Sigmoid colon (tissue), 7 donors: Measurements from ENCODE around the gene GCSH. TPM values are rescaled to one million over a fixed set of nuclear protein-coding genes. Genes with fewer than 3 reads are reported as not detected.

Experiments
- DNase-seq: peaks from one replicate; pipeline ENCODE4 v3.0.0-alpha.2; 2019
- H3K27ac ChIP-seq, 4 donors: fragments of 200-600 bp; sonication (generic); one replicate each; pipeline ENCODE4 v1.5.1; 2016 to 2019; ENCODE audit warnings: mild to moderate bottlenecking in 1 of 4
- H3K27me3 ChIP-seq, 3 donors: fragments of 200-600 bp; sonication (generic); one replicate each; pipeline ENCODE4 v1.5.1; 2019; ENCODE audit warnings: mild to moderate bottlenecking in 1 of 3
- H3K36me3 ChIP-seq, 4 donors: fragments of 200-600 bp; sonication (generic); one replicate each; pipeline ENCODE4 v1.5.1; 2016 to 2019
- H3K4me1 ChIP-seq, 4 donors: fragments of 200-600 bp; sonication (generic); one replicate each; pipeline ENCODE4 v1.5.1; 2017 to 2019
- H3K4me3 ChIP-seq, 4 donors: fragments of 200-600 bp; sonication (generic); one replicate each; pipeline ENCODE4 v1.5.1; 2017 to 2019; ENCODE audit warnings: mild to moderate bottlenecking in 2 of 4, moderate library complexity in 1 of 4
- H3K9me3 ChIP-seq, 4 donors: fragments of 200-600 bp in 3 of 4; sonication (generic) in 3 of 4; one replicate each; pipeline versions ENCODE4 v1.5.1 to v1.6.1; 2013 to 2019
- EP300 ChIP-seq, 4 donors: sonication (generic); formaldehyde crosslinking; IDR thresholded peaks; one replicate each; pipeline ENCODE4 v1.6.1; 2017; ENCODE audit warnings: antibody characterized with exemption in 4 of 4
- POLR2A ChIP-seq, 2 donors: fragments of 450-650 bp; IDR thresholded peaks; one replicate each; pipeline ENCODE4 v1.6.1; 2016; ENCODE audit warnings: antibody characterized with exemption in 2 of 2, mild to moderate bottlenecking in 2 of 2, moderate library complexity in 2 of 2
- POLR2AphosphoS5 ChIP-seq, 4 donors: sonication (generic); formaldehyde crosslinking; IDR thresholded peaks; one replicate each; pipeline ENCODE4 v1.6.1; 2017; ENCODE audit warnings: antibody characterized with exemption in 4 of 4
- WGBS, 2 donors: extraction: QIAGEN DNeasy Blood & Tissue Kit; methylation state at CpG; one replicate each; pipeline ENCODE4 v1.1.7; 2013; 5-methylcytosine and 5-hydroxymethylcytosine counted together
- intact Hi-C: fragments of 100-400 bp; cut with DNase I; formaldehyde crosslinking; loops from one replicate; pipeline ENCODE4 v1.15.1; 2023
- polyA plus RNA-seq, 3 donors: library from polyadenylated mRNA; stranded (reverse); fragments of 200-250 nt; gene quantifications; one replicate each; pipeline ENCODE4 v1.2.3, GENCODE V29; 2013
- total RNA-seq, 4 donors: library from RNA; depleted of rRNA; stranded (reverse); fragments of >200 nt; gene quantifications; one replicate each; pipeline ENCODE4 v1.1.0, GENCODE V29; 2016
- TF ChIP-seq, protein P1 (sequence below), 4 experiments: fragments of 450-650 bp in 3 of 4; fragments of 200-600 bp in 1 of 4; IDR thresholded peaks; one replicate each; pipeline ENCODE4 v1.5.1; 2016 to 2019; ENCODE audit warnings: antibody characterized with exemption in 4 of 4, mild to moderate bottlenecking in 3 of 4, moderate library complexity in 2 of 4
- donor health status: healthy with polysubstance abuse.
- donor health status: Bipolar disorder and iron deficiency.
- donor health status: healthy.

The GCSH gene
- total and polyA plus RNA-seq, 7 donors, result 16.8 to 27.8 (median 19.0) TPM

DNA sequence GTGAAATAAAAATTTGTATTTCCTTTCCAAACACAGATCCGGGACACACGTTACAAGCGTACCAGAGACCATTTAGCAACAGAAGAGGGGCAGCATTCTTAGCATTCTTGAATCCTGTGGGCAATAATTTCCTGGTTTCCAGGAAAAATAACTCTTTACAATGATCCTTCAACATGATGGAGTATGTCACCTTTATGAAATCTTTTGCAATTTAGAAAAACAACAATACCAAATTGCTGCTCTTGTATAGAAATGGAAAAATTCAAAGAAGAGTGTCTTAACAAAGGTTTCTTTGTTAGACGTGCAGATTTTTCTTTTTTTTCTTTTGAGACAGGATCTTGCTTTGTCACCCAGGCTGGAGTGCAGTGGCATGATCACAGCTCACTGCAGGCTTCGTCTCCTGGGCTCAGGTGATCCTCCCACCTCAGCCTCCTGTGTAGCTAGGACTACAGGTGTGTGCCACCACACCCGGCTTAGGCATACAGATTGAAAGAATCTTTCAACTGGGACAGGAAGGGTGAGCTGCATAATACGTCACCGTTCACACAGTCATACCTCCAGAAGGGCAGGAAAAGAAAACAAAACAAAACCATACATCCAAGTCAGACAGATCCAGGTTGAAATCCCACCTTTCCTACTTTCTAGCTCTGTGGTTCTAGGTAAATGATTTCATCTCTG is 10.8 kb upstream of the GCSH start:
- no peaks in the 10 kb centered on the region for H3K27me3 ChIP-seq
- DNase-seq, result no peak
- H3K36me3 ChIP-seq, result no peaks in the 10 kb centered on the region
- no peaks in the 10 kb centered on the region for H3K4me1 ChIP-seq
- intact Hi-C loops, result no loop called here
- no peaks in the 10 kb centered on the region for H3K9me3 ChIP-seq
- 46 to 63% methylated on average over 8 of the region's 8 CpGs for WGBS, 2 donors
- no peak overlapping the region for H3K4me3 ChIP-seq
- TF ChIP-seq, protein P1, sequence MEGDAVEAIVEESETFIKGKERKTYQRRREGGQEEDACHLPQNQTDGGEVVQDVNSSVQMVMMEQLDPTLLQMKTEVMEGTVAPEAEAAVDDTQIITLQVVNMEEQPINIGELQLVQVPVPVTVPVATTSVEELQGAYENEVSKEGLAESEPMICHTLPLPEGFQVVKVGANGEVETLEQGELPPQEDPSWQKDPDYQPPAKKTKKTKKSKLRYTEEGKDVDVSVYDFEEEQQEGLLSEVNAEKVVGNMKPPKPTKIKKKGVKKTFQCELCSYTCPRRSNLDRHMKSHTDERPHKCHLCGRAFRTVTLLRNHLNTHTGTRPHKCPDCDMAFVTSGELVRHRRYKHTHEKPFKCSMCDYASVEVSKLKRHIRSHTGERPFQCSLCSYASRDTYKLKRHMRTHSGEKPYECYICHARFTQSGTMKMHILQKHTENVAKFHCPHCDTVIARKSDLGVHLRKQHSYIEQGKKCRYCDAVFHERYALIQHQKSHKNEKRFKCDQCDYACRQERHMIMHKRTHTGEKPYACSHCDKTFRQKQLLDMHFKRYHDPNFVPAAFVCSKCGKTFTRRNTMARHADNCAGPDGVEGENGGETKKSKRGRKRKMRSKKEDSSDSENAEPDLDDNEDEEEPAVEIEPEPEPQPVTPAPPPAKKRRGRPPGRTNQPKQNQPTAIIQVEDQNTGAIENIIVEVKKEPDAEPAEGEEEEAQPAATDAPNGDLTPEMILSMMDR (IDR thresholded peaks at IDR 0.05), result no peak
- TF ChIP-seq POLR2A (IDR thresholded peaks at IDR 0.05) (no peak), POLR2AphosphoS5 (IDR thresholded peaks at IDR 0.05) (no peak), EP300 (IDR thresholded peaks at IDR 0.05) (no peak)
- no peak overlapping the region for H3K27ac ChIP-seq

DNA sequence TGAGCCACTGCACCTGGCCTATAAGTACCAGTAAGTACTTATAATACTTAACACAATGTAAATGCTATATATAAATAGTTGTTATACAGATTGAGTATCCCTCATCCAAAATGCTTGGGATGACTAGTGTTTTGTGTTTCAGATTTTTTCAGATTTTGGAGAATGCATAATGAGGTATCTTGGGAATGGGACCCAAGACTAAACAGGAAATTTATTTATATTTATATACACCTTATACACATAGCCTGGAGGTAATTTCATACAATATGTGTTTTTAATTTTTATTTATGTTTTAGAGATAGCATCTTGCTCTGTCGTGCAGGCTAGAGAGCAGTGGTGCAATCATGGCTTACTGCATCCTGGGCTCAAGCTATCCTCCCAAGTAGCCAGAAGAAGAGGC is 9.8 kb upstream of the GCSH start:
- intact Hi-C loops, result no loop called here

DNA sequence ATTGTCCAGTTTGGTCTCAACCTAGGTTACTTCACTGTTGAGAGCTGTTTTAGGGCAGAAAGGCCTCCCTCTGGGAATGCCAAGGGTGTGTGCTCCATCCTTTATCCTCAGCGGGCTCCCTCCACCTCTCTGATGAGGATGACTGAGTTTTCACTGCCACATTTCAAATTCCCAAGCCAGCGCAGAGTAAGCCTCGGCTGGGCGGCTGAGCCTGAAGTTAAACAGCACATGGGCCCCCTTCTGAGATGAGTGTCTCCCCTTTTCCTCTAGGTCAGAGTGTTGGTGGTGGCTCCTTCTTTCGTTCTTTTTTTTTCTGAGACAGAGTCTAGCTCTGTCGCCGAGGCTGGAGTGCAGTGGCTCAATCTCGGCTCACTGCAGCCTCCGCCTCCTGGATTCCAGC is 5.5 kb upstream of the GCSH start:
- DNase-seq, result no peak
- Histone ChIP-seq H3K27me3 (no peaks in the 10 kb centered on the region), H3K9me3 (no peaks in the 10 kb centered on the region), H3K4me1 (peaks cover 0 to 4% (median 0%) of the 10 kb centered on the region in 4 donors), H3K4me3 (no peak overlapping the region), H3K36me3 (no peaks in the 10 kb centered on the region), H3K27ac (no peak overlapping the region)
- WGBS, 2 donors, result 91 to 93% methylated on average over 9 of the region's 9 CpGs
- intact Hi-C loops, result no loop called here
- no peak for TF ChIP-seq POLR2AphosphoS5 (IDR thresholded peaks at IDR 0.05)
- no peak for TF ChIP-seq EP300 (IDR thresholded peaks at IDR 0.05)
- TF ChIP-seq, protein P1 (IDR thresholded peaks at IDR 0.05), result no peak
- no peak for TF ChIP-seq POLR2A (IDR thresholded peaks at IDR 0.05)

More for the DNA sequence above, 9.8 kb upstream of the GCSH start:
- Histone ChIP-seq H3K36me3 (no peaks in the 10 kb centered on the region), H3K27ac (no peak overlapping the region), H3K9me3 (no peaks in the 10 kb centered on the region), H3K27me3 (no peaks in the 10 kb centered on the region), H3K4me1 (no peaks in the 10 kb centered on the region), H3K4me3 (no peak overlapping the region)
- DNase-seq, result no peak
- WGBS, 2 donors, result 89 to 93% methylated on average over 1 of the region's 1 CpG
- no peak for TF ChIP-seq EP300 (IDR thresholded peaks at IDR 0.05)
- TF ChIP-seq, protein P1 (IDR thresholded peaks at IDR 0.05), result no peak
- TF ChIP-seq POLR2A (IDR thresholded peaks at IDR 0.05), result no peak
- TF ChIP-seq POLR2AphosphoS5 (IDR thresholded peaks at IDR 0.05), result no peak

DNA sequence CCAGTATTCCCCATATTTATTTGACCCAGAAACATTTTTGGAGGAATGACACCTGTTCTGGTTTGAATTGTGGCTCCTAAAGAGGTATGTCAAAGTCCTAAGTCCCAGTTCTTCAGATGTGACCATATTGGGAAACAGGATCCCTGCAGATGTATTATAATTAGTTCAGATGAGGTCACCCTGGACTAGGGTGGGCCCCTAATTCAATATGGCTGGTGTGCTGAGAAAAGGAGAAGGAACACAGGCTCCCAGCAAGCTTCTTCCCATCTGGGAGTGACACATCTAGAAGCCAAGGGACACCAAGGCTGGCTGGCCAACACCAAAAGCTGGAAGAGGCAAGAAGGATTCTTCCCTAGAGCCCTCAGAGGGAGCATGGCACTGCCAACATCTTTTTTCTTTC is 3.8 kb upstream of the GCSH start:
- H3K4me1 ChIP-seq, result peaks cover 0 to 7% (median under 1%) of the 10 kb centered on the region in 4 donors
- H3K27me3 ChIP-seq, result no peaks in the 10 kb centered on the region
- H3K36me3 ChIP-seq, result no peaks in the 10 kb centered on the region
- TF ChIP-seq, protein P1 (IDR thresholded peaks at IDR 0.05), result no peak
- TF ChIP-seq EP300 (IDR thresholded peaks at IDR 0.05), result no peak
- TF ChIP-seq POLR2AphosphoS5 (IDR thresholded peaks at IDR 0.05), result no peak
- no peak for TF ChIP-seq POLR2A (IDR thresholded peaks at IDR 0.05)
- no peak overlapping the region for H3K4me3 ChIP-seq
- intact Hi-C loops, result loop anchor here (5.0 kb wide), 2 partner anchors 63 to 93 kb away; partner anchors contain the start of genes ATMIN, CENPN and CMC2
- no peak overlapping the region for H3K27ac ChIP-seq
- DNase-seq, result no peak
- H3K9me3 ChIP-seq, result no peaks in the 10 kb centered on the region
